Activated T-cell treated with anti-CD3 and anti-CD28 coated beads for 4 hours (primary cell): ENCODE measurements around the gene PCSK5.

Source experiments
- DNase-seq: peaks from one replicate; pipeline ENCODE4 v3.0.0-alpha.2; 2020

Gene PCSK5

DNA sequence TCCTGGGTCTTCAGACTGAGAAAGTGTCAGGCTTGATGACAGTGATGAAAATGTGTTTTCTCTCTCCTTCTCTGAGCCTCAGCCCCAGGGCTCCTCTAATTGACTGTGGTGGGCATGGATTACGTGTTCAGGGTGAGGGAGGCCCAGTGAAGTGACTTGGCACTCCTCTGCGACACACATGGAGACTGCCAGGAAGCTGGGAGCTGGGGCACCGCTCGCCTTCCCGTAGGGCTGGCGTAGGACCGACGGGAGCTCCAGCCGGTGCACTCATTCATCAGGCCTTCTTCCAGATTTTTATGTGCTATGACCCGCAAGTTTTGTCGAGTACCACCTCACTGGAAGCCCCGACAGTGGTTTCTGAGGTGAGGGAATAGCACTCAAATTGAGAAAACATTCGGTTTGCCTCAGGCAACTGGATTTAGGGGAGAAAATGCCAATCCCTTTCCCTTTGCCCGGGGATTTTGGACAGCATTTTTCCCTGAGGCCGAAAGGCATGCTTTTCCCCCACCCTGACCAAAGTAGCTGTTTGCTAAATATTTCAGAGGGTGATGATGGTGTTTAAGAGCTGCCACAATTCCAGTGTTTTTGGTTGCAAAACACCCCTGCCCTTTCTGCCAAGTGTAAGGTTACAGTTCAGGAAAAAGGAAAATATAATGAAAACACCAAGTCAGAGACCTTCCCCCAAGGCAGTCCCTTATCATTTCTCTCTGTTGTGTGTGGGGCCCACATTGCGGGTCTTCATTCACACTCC lies 83.7 kb downstream of the PCSK5 start:
- DNase-seq, result no peak

DNA sequence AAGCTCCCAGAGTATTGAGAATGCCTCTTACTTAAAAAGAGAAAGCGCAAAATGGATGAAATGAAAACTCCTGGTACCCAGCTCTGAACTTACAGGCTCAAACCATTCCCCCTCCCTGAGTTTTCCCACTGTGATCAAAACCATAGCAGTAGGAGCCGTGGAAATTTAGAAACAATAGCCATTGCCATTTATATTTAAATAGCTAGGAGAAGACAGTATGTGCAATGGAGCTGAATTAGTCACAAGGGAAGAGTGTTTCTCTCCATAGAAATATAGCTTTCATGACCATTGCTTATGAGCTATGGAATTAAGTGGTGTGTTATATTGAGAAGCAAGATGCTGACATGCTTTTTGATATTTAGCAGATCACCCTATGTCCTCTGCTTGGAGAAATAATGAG lies 84.6 kb downstream of the PCSK5 start:
- DNase-seq, result no peak

DNA sequence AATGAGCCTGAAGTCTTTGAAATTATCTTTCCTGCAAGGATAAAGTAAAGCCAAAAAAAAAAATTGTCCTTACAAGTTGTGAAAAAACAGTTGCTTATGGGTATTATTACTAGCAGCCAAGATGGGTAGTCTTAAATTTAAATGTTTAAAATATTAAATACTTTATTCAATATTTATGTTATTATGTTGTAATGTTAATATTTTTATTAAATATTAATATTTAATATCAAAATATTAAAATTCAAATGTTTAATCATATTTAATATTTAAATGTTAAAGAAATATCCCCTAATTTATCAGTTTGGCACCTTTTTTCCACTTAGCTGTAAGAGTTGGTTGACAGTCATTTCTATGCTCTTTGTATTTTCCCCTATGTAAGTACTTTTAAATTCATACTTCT lies 86.1 kb downstream of the PCSK5 start:
- DNase-seq, result no peak

DNA sequence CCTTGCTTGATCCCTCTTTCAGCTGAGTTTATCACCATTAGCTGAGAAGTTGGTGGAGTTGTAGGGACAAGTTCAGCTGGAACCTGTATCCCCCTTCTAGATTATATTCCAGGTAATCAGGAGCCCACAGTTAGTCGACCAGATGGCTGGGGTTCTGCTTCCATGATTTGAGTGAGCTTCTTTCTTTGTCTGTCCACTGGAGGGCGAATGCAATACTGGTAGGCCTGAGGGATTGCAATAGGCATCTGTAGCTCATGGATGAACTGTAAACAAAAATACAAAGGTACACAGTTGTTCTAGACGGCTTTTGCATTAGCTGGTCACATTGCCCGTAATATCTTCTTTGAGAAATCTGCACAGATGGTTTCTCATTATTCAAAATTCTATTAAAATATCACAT lies 88.9 kb downstream of the PCSK5 start:
- DNase-seq, result no peak

DNA sequence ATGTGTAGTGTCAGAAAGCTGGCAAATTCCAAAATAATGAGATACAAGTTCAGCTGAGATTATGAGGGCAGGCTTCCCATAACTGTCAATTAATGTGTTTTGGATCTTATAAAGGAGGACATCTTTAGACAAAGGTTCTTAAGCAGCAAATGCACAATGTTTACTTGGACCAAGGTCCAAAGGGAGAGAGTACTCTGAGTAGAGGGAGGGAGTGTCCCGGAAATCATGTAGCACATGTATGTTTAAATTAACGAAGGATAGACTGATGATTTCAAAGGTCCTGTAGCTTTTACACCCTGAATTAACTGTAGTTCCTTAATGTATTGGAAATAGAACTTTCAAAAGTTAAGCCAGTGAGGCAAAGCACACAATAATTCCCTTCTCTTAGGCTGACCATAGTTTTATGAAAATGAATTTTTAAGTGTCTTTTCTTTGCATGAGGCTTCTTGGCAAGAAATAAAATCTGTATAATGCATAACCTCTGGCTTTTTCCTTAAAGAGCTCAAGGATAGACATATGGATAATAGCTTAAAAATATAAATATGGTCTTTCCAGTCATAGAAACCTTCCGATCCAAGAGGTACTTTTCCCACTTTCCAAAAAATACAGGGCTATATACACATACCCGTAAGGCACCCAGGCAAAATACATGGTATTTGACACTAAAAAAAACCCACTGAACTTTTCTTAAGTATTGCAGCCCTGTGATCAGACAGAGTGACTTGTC lies 93.0 kb downstream of the PCSK5 start:
- DNase-seq, result no peak

DNA sequence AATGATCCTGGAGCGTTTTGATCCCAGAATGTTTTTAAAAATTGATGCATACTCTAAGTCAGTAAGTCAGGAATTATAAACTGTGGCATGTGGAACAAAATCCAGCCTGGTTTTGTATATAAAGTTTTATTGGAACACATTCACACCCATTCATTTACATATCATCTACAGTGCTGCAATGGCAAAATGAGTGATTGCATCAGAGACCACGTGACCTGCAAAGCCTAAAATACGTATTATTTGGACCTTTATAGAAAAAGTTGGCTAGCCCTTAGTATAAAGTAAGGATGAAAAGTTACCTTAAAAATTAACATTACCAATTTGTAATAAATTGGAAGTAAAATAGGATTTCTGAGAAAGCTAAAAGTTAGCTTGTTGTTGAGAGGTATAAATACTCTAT lies 95.0 kb downstream of the PCSK5 start:
- DNase-seq, result no peak

DNA sequence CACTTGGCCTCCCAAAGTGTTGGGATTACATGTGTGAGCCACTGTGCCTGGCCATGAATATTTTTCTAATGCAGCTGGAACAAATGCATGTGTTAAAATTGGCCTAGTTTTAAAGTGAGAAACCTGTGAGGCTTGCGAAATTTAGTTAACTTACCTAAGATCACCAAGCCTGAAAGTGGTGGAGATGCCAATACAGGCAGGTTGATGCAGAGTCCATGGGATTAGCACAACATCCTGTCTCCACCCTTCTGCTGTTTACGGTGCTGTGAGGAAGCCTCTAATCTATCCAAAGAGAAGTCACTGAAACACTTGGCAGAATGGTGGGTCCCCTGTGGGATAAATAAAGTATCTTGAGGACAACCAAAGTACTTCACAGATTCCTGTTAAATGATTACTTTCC lies 98.2 kb downstream of the PCSK5 start:
- DNase-seq, result no peak

DNA sequence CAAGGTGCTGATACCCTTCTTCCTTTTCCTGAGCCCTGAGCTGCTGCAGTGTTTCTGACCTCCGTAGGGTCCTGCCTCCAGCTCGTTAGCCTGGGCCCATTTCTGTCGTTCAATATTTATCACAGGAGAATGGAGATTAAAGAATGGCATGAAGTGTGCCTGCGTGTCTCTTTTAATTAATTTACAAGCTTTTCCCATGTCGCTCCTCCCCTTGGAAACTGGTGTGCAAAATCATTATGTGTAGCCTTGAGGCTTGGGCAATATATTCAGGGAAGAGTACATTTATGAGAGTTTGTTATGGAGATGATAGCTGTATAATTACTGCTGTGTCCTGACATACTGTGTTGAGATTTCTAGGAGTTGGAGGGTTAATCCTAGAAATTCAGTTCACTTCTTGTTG lies 99.7 kb downstream of the PCSK5 start:
- no peak for DNase-seq

DNA sequence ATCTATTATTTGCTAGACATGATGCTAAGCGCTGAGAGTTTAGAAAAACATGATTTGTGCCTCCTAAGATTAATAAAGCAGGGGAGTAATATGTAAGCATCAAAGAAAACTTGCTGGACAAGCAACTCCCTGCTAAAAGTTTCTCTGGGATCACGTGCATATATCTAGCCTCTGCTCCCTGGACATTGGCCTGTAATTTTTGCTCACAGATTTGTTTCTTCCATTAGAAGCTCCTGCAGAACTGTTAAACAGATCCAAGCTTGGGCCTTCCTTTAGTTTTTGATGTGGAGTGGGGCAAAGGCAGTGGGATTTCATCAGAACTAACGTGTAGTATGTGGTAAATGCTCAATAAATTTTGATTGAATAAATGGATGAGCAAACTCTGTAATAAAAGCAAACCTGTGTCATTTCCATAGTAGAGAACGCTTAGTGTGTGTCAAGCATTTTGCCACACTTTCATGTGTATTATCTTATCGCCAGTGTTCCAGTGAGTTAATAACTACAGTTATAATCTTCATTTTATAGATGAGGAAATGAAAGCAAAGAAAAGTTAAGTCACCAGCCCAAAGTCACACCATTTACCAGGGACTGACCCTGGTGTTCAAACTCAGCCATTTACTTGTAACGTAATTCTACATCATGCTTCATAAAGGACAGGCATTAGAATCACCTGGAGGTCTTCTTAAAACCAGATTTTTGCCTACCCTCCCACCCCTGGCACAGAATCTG lies 100.3 kb downstream of the PCSK5 start:
- no peak for DNase-seq

DNA sequence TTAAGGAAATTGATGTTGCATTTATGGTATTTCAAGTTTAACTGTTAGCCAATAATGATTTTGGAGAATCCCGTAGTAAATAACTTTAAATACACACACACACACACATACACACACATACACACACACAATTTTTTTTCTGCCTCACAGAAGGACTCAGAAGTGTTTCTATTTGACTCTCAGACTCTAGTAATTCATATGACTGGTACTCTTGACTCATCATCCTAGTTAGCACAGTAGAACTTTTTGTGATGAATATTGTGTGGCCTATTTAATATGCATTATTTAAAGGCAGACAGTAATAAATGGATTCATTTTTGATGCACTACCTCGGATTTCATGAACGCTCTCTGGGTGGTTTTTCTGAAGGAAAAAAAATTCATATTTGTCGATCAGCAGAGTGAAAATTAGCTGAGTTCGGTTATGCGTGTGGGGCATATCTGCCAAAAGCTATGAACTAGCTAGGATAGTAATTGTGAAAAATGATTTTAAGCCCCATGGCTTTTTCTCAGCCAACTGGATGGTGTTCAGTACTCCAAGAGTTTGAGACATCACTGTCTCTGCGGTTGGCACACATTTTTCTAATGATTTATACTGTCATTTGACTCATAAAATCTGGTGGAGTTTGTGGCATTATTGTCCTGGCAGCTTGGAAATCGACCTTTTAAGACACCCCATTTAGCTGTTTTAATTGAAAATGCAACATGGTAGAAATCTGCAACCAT lies 102.2 kb downstream of the PCSK5 start:
- no peak for DNase-seq

DNA sequence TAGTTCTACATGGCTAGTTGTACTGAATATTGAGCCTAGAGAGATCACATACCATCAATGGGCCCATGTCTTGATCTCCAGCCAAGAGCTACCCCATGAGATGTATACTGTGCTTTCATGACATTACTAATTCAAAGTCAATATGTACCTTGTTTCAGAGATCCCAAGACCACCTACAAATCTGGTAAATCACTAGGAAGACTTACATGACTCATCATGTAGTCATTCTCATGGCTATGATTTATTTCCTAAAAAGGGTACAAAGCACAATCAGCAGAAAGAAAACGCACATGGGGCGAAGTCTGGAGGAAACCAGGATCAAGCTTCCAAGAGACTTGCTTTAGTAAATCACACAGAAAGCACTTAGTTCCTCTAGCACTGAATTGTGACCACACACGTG lies 103.0 kb downstream of the PCSK5 start:
- no peak for DNase-seq

DNA sequence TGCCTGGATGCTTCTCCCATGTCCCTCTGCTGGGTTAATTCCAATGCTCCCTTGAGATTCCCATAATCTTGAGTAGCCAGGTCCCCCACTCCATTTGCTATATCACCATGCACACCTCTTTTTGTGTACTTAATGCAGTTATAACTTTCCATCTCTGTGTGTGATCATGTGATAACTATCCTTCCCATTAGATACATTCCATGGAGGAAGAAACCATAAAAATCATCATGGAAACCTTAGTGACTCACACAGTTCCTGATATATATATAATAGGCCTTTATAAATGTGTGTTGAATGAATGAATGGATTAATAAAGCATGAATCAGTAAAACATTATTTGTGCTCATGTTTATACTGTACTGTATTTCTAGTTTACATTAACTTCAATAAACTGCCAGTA lies 104.6 kb downstream of the PCSK5 start:
- no peak for DNase-seq

DNA sequence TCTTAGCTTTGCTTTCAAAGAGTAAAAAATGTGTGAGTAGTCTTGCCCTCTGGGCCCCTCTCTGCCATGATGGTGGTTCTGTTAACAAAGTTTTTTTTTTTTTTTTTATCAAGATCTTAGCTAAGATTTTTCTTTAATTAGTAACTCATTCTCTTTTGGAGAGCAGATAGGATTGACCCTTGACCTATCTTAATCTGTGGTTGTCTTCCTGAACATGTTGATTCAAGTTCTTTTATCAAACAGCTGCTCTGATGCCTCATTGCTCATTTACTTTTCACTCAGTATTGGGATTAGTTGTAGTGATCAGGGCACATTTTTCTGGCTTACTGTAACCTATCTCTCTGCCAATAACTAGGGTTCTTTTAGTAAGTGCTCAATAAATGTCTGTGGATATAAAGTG lies 106.3 kb downstream of the PCSK5 start:
- DNase-seq, result no peak

DNA sequence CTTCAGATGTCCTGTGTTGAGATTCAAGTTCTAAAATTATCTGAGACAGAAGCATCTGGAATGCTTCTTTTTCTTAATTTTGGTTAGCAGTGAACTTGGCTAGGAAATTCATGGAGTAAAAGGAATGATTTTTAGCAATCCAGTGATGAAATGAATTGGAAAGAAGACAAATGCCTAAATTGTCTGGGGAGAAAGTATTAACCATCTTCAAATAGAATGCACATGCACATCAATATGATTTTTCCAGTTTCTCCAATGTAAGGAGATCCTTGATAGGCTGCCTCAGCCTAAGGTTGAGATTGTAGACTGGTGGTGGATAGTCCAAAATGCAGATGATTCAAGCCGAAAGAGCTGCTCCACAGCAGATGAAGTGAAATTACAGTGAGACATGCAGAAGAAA lies 106.7 kb downstream of the PCSK5 start:
- DNase-seq, result no peak

DNA sequence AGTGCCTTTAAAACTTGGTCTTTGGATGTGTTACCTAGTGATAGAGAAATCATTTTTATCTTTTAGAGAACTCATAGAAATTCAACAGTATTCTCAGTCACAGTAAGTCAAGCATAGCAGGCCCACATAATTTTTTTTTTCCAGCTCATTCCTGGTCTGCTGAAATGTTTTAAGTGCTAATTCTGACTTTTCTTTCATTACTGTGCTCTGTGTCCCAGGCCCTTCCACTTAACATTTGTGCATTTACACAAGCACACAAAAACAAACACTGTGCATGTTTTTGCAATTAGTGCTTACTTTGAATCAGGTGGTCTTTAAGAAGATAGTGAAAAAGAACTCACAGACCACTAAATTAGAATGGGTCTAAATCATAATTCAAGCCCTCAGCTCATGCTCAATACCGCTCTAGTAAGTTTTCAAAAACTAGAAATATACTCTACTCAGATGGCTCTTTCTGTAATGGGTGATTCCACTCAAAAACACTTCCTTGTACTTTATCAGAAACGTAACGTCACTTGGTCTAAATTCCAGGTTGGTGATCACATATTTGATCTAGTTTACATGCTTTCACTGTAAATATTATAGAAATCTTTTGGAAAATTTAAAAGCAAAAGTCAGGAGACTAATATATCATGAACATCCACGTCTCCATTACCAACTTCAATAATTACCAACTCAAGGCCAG lies 107.8 kb downstream of the PCSK5 start:
- DNase-seq, result no peak

DNA sequence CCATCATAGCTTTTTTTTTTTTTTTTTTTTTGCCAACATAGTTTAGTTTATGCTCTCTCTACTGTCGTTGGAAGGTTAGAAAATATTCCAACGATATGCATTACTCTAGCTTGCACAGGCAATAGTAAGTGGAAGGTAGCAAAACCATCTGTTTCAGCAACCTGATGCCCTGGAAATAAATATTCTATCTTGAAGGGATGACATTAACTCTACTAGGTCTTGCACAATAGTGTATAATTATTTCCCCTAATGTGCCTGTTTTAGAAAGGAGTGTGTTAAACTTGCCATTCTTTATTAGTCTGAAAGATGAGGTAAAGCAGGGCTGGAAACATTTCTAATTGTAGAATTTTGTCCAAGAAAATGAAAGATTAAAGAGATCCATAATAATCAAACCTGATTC lies 111.0 kb downstream of the PCSK5 start:
- no peak for DNase-seq

DNA sequence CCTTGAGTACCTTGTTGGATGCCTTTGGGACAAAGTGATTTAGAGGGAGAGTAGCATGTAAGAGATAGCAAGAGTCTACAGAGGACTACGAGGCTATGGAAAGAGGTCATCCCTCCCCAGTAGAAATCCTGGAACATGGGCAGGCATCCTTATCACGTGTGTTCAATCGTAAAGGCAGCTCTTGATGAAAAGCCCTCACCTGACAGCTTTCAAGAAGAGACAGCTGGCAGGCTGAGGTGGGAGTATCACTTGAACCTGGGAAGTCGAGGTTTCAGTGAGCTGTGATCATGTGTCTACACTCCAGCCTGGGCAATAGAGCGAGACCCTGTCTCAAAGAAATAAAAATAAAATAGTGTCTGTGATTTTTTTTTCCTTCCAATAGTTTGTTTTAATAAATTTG lies 112.6 kb downstream of the PCSK5 start:
- no peak for DNase-seq

DNA sequence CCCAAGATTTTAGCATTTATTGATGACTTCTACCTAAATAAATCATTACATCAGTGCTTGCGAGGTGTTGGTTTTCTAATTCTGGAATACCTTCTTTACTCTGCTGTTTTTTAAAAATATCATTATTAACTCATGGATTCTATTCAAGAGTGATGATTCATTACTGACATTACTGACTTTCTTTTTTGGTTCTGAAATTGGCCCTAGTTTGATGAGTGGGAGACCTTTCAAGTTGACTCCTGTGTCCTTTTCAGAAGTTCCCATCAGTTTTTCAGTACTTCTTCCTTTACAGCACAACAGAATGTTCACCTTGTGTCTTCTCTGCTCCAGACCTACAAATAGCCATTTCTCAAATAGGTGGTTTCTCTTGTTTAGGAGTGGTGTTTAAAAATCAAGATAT lies 114.1 kb downstream of the PCSK5 start:
- no peak for DNase-seq

DNA sequence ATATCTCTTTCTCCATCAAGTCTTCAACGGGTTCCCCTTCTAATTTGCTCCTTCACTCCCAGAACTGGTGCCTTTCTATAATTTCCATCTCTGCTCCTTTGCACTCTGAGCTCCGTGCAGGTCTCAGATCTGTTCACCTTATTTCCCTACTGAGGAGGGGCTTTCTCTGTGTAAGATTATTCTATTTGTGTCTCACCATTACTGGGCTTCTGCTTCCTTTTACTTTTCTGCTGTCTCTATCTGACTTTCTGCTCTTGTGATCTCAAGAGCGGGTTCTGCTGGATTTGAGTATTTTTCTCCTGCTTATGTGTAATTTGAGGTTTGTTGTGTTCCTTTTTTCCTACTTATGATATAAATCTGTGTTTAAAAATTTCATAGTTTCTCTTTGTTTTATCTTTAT lies 117.5 kb downstream of the PCSK5 start:
- no peak for DNase-seq

DNA sequence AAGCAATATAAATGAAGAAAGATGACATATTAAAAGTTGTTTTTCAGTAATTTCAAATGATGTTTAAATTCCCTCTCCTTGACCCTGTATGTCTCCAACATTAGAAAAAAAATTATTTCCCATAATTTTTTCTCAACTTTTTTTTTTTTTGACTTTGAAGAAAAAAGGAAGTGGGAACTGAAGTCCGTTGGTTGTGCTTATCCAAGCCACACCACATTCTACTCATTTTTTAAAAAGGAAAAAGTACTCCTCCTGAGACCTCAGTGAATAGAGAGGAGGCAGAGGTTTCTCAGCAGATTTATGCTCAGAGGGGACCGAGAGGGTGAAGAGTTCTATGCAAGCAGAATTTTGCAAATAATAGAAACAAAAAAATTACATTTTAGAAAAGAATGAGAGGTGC lies 123.3 kb downstream of the PCSK5 start:
- DNase-seq, result no peak

DNA sequence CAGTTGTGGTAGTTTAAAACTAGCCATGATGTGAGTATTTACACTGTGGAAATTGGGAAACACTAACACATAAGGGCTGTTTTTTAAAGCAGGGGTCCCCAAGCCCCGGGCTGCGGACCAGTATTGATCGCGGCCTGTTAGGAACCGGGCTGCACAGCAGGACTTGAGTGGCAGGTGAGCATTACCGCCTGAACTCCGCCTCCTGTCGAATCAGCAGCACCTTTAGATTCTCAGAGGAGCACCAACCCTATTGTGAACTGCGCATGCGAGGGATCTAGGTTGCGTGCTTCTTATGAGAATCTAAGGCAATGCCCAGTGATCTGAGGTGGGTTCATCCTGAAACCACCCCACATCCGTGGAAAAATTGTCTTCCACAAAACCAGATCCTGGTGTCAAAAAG lies 127.8 kb downstream of the PCSK5 start:
- DNase-seq, result no peak

DNA sequence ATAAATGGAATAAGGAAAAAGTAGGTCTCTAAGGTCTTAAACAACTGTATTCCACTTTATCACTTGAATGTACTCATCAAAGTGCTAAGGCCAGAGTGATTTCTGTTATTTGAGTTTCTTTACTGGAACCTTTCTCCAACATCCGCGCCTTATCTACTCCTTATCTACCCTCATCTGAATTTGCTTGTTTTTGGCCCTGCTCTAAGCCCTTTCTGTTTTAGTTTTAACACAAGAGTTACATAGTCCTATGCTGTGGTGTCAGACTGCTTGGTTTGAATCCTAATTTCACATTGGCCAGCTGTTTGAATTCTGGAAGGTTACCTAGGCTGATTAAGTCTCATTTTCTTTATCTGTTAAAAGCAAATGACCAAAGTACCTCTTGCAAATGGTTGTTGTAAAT lies 128.3 kb downstream of the PCSK5 start:
- DNase-seq, result no peak

DNA sequence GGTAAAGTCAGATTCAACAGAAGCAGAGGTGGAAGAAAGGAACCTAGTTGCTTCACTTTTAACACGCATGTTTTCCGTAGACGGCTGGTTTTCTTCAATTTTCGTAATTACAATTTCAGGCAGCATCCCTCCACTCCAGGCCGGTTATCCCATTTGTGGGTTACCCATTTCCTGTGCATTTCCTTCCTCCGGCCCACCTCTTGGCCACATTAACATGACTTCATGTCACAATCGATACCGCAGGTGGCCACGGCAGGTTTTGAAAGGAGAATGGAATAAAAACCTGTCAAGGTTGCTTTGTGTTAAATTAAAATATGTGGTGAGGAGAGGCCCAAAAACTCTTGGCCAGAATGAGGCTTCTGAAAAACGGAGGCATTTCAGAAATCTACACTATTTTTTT lies 130.2 kb downstream of the PCSK5 start:
- DNase-seq, result no peak
